ENCODE measurements around the gene MIF4GD.

The MIF4GD gene

GRCh38 chr17:75218131-75218530, 52.9 kb downstream of the MIF4GD start:
- H3K4me3 ChIP-seq: no peak overlapping the region

More at GRCh38 chr17:75218131-75218530, 52.9 kb downstream of the MIF4GD start:
- Histone ChIP-seq H3K27me3 (no peaks in the 10 kb centered on the region), H3K27ac (no peak overlapping the region), H3K4me1 (no peaks in the 10 kb centered on the region), H3K9me3 (no peaks in the 10 kb centered on the region), H3K36me3 (peaks cover 70 to 98% (median 70%) of the 10 kb centered on the region in 3 donors)
- intact Hi-C loops (cut with DNase I; ENCODE audit: low total_unique reads): no loop called here
- no peak for TF ChIP-seq CTCF (IDR thresholded peaks at IDR 0.05)
- no peak for DNase-seq
